HG02938 (cell line): ENCODE results near the gene DIDO1.

Experiments used
- ATAC-seq: cut with Tn5 transposase; IDR thresholded peaks from one replicate; pipeline ENCODE4 v1.9.1; 2021; ENCODE audit warnings: mild to moderate bottlenecking, moderate library complexity; ENCODE audit not compliant: unreplicated experiment

DIDO1 gene

DNA sequence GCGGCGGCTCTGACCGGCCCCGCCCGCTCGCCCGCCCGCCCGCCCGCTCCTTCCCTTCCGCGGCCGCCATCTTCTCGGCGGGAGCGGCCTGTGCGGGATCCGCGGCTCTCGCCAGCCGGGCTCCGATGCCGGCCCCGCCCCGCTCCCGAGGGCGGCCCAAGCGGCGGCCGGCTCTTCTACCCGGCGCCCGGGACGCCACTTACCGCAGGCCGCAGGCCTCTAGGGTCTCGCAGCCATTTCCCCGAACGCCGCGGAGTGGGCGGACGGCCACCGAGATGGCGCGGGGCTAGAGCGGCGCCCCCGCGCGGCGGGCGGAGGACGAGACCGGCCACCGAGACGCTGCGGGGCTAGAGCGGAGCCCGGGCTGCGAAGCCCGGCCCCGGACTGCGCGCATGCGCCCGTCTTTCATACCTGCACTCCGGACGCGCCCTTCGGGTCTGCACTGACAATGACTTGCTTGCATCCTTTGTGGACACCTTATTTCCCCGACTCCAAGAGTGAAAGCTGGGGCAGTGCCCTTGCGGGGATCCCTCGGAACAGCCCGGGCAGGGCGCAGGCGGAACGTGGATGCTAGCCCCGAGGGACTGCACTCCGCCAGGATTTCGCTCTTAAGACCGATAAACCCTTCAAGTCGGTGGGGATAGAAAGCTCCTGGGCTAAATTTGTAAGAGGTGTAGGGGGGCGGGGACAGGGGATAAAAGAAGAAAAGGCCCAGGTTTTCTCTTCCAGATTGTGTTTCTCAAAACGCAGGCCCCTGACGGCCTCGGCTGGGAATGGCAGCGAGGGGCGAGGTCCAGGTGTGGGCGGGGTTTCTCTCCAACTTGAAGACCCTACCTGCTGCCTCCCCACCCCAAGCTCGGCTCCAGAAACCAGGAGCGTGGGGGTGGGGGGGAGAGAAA is at the start of gene DIDO1:
TSS of gene DIDO1 (minus strand) at position 277 of the 899 bp plus-strand sequence.
- ATAC-seq: peak; percentile 71

DNA sequence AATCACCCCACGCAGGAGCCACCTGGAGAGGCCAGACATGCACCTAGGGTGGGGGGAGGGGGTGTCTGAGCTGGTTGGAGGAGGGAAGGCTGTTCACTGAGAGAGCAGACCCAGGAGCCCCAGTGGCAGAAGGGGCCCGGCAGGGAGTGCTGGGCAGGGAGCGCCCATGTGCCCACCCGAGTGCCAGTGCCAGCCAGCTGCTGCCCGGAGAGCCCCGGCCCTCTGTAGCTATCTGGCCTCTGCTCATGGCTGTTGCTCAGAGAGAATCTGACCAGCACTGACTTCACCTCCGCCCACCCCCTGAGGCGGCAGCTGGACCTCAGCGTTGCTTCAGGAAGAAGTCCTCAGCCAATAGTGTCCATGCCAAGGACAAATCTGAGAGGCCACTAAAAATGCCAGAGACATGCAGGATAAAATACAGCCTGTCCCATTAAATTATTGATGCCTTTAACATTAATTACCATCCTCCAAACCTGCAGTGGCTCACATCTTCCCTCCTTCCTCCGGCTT is 49.0 kb upstream of the DIDO1 start:
- no peak for ATAC-seq

DNA sequence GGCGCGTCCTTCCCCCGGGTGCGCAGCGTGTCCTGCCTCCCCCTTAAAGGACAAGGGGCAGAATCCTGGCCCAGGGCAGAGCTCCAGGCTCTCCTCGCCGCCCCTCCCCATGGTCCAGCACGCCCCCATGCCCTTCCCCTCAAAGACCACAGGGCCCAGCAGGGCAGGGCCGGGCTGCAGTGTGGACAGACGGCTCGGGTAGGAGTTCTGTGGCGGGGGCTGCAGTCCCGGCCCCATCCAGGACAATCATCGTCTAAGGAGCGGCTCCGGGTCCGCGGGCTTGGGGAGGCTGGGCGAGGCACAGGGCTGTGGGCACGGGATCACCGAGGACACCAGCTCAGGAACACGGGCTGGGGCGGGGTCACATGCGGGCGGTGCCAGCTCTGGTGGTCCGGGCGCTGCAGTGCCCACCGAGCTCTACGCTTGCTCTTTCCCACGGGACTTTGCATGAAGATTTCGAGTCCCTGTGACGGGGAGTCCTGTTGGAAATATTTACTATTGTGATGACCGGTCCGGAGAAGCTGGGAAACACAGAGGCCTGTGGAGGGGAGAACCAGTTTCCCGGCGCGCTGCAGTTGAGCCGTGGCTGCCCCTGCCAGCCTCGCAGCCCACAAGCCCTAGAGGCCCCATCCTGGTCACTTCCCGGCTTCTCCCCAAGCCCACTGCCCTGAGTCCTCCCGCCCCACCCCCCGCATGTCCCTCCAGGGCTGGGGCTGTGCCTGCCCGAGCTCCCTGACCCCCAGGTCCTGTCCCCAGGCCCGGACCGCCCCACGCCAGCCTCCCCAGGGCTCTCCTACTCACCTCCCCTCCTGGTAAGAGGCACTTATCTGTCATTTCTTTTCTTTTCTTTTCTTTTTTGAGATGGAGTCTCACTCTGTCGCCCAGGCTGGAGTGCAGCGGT is 46.8 kb upstream of the DIDO1 start:
- ATAC-seq: no peak

DNA sequence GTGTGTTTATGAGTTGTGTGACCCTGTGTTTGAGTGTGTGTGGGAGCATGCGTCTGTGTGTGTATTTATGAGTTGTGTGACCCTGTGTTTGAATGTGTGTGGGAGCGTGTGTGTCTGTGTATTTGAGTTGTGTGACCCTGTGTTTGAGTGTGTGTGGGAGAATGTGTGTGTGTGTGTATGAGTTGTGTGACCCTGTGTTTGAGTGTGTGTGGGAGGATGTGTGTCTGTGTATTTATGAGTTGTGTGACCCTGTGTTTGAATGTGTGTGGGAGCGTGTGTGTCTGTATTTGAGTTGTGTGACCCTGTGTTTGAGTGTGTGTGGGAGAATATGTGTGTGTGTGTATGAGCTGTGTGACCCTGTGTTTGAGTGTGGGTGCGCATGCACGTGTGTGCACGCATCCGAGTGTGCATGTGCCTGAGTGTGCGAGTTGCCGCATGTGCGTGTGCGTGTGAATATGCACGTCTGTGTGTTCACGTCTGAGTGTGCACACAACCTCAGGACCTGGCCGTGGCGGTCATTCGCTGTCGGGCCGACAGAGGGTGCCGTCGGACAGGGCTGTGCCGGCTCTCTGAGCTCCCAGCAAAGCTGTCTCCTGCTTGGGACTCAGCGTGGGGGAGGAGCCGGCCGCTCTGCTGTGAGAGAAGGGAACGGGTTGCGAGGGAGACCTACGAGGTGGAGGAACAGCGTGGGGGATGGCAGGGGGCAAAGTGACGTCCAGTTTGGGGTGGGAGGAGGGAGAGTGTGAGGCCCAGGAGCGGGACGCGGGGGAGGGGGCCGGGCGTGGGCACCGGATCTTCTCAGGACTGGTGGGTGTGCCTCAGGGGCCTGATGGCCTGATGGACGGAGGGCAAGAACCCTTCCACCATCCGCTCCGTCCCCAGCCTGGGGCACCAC is 45.9 kb upstream of the DIDO1 start:
- no peak for ATAC-seq

DNA sequence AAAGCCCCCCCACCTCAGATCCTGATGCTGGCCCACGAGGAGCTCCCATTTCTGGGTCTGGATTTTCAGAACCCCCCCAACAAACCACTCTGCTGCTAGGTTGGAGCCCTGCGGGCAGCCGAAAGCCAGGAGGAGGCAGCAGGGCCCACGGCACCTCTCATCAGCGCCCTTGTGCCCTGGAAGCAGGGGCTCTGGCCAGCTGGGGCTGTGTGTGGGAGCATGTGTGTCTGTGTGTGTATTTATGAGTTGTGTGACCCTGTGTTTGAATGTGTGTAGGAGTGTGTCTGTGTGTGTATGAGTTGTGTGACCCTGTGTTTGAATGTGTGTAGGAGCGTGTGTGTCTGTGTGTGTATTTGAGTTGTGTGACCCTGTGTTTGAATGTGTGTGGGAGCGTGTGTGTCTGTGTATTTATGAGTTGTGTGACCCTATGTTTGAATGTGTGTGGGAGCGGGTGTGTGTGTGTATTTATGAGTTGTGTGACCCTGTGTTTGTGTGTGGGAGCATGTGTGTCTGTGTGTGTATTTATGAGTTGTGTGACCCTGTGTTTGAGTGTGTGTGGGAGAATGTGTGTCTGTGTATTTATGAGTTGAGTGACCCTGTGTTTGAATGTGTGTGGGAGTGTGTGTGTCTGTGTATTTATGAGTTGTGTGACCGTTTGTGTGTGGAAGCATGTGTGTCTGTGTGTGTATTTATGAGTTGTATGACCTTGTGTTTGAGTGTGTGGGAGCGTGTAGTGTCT is 45.1 kb upstream of the DIDO1 start:
- no peak for ATAC-seq

DNA sequence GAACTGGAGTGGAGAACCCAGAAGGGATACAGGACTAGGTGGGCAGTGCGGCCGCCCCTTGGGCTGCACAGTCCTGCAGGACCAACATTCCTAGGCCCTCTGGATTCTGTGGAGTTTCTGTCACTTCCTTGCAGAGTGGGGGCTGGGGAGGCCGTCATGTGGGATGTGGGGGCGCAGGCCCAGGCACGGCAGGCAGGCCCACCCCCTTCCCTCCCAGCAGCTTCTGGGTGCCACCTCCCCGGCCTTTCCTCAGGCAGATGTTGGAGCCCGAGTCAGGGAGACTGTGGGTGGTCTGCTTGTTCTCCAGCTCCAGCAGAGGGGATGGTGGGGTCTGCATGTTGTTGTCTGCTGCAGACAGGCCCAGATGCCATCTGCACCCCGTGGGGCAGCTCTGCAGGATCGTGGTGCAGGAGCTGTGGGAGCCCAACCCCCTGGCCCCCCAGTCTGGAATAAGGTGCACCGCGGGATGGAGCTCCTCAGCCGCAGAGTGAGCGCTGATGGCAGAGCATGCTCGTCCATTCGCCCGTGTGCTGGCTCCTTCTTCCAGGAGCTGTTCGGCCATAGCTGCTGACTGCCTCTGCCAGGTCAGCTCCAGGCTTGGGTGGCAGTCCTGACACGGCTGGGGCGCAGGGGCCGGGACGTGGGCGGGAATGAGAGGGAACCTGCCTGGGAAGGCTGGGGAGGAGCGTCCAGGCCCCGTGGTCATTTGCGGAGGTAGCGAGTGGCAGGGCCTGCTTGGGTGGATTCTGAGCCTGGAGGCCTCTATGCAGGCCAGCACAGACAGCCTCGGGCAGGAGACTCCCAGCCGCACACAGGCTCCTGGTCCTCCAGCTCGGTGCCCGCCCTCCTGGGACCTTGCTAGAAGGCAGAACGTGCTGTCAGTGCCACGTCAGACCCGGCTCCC is 44.3 kb upstream of the DIDO1 start:
- ATAC-seq: no peak

DNA sequence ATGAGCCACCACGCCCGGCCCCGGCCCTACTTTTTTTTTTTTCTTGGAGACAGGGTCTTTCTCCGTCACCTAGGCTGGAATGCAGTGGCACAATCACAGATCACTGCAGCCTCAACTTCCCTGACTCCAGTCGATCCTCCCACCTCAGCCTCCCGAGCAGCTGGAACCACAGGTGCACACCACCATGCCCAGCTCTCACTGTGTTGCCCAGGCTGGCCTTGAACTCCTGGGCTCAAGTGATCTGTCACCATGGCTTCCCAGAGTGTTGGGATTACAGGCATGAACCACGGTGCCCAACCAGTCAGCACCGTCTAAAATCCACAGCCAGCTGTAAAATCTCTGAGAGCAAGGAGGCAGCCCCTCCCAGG is 43.6 kb upstream of the DIDO1 start:
- no peak for ATAC-seq

DNA sequence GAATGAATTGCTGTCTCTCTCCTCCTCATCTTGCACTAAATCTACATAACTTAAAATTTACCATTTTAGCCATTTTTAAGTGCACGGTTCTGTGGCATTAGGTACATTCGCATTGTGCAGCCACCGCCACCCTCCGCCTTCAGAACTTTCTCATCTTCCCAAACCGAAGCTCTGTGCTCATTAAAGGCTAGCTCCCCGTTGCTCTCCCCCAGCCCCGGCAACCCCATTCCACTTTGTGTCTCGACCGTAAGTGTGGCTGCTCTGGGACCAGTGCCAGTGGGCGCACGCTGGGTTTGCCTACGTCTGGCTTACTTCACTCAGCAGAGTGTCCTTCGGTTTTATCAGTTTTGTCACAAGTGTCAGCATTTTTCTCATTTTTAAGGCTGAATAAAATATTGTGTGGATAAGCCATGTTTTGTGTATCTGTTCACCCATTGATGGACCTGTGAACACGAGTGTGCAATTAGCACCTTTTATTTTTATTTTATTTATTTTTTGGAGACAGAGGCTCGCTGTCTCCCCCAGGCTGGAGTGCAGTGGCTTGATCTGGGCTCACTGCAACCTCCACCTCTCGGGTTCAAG is 43.0 kb upstream of the DIDO1 start:
- no peak for ATAC-seq

DNA sequence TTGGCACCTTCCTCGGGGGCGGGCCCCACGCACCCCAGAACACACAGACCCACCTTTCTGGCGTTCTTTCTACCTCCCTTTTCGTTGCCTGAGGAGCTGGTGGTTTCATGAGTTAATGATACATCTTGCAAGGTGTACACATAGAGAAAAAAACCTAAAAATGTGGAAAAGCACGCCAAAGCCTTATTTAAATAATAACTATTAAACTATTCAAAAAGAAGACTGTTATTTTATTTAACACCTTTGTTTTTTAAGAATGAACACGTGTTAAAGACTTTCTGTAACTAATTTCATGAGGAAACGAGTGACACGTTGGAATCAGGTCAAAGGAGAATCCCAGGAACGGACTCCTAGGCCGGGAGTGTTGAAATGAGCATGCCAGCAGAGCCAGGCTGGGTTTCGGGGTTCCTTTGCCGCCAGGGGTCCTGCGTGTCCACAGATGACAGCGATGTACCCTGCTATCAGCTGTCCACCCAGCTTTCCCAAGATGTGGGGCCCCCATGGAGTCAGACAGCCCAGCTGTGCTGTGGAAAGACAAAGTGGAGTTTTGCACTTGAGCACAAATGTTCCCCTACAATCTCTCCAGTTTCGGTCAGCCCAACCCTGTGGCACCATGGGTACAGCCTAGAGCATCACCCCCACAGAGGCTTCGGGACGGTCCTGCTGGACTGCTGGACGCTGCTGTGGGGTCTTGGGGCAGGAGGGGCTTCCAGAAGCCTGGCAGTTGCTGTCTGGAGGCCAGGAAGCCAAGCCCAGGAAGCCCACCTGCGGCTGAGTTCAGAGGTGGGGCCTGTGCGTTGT is 42.3 kb upstream of the DIDO1 start:
- ATAC-seq: no peak

DNA sequence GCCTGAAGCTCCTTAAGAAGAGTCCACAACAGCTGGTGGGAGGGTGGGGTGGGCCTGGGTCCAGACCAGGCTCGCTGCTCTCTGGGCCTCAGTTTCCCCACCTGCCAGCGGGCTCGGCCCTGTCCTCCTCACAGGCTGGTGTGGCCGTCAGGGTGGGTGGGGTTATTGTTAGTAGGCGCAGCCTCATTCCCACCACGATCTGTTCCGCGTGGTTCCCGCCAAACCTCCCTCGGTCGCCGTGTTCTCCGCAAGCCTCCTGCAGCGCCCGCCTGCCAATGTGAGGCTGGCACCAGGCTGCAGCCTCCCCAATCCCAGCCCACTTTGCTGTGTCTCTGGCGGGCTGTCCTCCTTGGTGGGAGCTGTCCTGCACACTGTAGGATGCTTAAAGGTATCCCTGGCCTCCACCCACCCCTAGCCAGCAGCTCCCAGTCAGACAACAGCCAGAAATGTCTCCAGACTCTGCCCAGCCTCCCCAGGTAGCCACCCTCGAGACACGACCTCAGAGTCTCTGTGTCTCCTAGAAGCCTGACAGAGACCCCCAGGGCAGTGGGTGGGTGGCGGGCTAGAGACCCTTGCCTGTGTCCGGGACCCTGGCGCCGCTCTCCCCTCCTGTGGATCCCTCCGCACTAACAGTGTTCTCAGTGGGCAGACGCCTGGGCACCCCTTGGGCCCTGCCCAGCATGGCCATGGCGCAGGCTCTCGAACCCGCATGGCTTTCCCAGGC is 41.5 kb upstream of the DIDO1 start:
- ATAC-seq: no peak

DNA sequence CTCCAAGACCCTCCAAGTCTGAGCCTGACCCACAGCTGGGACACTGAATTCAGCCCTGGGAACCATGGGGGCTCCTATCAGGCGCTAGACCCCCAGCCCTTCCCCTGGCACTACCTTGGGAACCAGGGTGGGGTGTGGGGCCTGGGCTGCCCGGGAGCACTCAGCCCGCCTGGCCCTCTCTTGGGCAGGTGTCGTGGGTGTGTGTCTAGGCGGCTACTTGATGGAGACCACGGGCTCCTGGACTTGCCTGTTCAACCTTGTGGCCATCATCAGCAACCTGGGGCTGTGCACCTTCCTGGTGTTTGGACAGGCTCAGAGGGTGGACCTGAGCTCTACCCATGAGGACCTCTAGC is 40.8 kb upstream of the DIDO1 start:
- no peak for ATAC-seq

DNA sequence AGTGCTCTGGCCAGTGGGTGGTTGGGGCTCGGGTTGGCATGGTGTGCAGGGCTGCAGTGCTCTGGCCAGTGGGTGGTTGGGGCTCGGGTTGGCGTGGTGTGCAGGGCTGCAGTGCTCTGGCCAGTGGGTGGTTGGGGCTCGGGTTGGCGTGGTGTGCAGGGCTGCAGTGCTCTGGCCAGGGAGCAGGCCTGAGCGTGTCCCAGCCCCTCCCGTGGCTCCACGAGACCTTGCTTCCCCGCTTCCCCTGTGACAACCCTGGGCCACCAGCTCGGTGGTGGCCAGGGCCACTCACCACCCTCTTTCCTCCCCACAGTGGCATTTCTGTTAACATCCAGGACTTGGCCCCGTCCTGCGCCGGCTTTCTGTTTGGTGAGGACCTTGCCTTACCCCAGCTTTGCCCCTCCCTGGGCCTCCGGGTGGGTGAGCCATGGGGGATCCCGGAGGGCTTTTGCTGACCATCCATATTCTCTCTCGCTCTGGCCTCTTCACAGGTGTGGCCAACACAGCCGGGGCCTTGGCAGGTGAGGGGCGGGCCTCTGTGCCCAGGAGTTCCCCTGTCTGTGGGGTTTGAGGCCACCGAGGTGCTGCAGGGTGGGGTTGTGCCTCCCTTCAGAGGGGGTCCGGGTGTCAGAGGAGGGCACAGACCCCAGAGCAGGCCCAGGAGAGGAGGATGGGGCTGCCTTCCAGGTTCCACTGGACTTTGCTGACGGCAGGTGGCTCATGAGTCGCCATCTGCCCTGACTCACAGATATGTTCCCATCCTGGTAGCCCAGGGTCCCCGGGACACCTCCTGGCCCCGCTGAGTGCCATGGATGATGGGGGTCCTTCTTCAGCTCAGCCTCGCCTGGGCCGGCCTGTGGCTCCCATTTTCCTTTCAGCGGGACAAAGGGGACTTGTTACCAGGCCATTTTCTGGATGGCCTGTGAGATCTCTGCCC is 40.2 kb upstream of the DIDO1 start:
- ATAC-seq: no peak

DNA sequence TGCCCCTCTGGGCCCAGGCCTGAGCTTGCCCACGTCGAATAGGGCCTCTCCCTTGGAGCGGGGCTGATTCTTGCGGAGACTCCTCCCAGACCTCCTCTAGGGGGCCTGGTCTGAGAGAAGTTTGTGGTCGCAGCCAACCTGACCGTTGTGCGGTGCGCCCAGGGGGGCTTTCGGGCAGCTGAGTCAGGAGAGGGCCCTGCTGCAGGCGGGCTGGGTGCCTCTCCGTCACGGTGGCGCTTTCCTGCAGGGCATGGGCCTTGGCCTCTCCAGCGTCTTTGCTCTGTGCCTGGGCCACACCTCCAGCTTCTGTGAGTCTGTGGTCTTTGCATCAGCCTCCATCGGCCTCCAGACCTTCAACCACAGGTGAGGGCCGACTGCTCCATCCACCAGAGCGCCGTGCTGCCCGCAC is 39.1 kb upstream of the DIDO1 start:
- ATAC-seq: no peak

DNA sequence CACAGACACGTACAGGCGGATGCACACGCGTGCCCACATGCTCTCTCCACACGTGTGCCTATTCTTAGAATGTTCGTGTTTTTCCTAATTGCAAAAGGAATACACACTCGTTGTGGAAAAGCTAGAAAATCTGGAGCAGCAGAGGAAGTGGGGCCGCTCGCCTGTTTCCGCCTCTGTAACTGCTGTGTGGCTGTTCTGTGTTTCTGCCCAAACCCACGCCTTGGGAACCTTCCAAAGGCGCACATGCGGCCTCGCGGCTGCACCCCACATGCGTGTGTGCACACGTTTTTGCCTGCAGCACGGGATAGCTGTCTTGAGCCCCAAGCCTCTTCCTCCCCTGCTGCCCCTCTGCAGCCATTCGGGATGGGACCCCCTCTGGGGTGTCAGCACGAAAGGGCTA is 38.4 kb upstream of the DIDO1 start:
- no peak for ATAC-seq

DNA sequence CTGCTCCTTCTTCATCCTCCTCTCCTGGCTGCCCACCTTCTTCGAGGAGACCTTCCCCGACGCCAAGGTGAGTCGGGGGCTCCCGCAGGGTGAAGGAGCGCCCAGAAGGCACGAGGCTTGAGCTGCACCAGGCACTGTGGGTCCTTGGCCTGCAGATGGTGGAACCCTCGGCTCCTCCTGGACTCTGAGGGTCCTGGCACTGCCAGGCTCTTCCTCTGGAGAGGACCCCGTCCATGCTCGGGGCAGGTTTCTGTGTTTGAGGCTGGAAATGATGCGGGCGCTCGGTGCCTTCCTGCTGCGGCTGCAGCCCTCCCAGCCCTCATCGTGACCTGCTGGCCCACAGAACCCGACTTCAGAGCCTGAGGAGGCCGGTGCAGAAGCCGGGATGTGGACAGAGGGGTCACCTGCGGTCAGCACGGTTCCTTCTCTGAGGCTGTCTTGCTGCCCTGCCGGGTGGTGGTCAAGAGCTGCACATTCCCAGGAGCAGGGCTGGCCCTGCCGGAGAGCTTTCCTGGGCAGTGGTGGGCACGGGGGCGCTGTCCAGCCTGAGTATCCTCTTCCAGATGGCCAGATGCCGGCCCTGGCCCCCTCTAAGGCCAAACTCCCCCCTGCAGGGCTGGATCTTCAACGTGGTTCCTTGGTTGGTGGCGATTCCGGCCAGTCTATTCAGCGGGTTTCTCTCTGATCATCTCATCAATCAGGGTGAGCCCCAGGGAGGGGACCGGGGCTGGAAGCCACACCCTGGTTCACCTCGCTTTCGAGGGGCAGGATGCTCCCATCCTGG is 37.5 kb upstream of the DIDO1 start:
- ATAC-seq: no peak
